ENCODE data around the gene MACROD2.

MACROD2 gene

GRCh38 chr20:14838663-14839628, 843.6 kb downstream of the MACROD2 start:
- FAIRE-seq = no peak

DNA sequence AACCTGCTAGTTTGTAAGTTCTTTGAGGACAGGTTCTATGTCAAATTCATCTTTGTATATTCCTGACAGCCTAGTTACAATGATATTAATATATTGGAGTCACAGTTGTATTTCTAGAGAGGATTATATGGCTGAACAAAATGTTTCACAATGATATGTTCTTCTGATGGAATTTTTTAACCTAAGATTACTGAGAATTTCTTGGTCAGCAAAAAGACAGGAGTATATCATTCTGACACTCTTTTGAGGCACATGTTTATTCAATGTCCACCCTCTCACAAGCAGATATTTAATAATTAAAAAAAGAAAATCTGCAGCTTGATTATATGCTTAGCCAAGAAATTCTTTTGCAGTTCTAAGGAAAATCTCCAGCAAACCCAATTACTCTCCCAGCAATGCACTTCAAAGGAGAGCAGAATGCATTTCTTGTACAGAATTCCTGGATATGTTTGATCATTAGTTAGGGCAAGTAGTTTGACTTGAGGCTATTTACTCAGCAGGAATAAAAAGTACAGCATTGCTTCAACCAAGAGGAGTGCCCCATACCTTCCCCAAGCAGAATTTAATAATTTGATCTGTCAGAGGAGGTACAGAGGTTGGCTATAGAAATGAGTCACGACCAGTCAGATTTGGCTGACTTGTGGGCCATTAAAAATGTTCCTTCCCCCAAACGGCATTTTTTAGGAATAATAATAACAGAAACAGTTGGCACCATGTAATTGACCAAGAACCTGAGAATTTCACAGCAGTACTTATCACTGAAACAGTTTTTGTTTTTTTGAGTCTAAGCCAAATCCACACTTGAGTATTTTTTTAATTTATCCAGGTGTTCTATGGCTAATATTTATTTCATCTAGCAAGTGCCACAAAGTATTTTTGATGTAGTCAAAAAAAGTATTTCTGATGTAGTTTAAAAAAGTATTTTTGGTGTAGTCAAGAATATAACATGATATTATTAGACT, 850.2 kb downstream of the MACROD2 start:
- FAIRE-seq = no peak

DNA sequence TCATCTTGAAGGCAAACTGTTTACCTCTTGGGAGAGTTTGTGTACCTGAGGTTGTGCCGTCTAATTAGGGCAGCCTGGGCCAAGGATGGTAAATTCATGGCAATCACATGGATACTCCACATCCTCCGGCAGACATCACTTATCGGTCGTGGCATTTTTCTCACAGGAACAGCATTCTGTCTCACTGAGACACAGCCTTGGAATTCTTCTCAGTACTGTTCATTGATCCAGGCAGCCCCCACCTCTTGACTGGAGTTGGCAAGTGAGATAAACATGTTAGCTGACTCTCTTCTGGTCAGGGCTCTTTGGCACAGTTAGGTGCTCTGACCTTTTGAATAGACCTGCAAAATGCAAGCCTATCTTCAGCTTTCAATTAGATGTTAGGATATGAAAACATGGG, 853.5 kb downstream of the MACROD2 start:
- no peak for FAIRE-seq

- no peak for FAIRE-seq
Observed at GRCh38 chr20:14853079-14853478, 857.8 kb downstream of the MACROD2 start.

DNA sequence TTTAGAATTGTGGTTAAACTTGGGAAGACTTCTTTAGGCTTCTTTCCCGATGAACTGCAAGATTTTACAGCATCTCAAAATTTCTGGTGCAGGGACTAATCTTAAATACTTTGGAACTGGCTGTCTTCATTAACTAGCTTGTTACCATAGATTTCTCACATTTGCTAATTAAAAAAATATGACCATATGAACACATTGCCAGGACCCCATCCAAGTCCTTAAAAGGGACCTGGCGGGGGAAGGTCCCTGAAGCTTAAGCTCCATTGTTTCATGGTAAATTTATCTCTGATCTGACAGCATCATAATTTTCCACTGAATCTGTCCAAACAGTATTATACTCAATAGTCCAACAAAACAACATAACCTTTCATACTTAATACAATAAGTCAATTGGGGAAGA, 859.9 kb downstream of the MACROD2 start:
- no peak for FAIRE-seq

GRCh38 chr20:14859627-14860026, 864.3 kb downstream of the MACROD2 start:
- FAIRE-seq = no peak

- no peak for FAIRE-seq
Observed at GRCh38 chr20:14860410-14860814, 865.1 kb downstream of the MACROD2 start.

DNA sequence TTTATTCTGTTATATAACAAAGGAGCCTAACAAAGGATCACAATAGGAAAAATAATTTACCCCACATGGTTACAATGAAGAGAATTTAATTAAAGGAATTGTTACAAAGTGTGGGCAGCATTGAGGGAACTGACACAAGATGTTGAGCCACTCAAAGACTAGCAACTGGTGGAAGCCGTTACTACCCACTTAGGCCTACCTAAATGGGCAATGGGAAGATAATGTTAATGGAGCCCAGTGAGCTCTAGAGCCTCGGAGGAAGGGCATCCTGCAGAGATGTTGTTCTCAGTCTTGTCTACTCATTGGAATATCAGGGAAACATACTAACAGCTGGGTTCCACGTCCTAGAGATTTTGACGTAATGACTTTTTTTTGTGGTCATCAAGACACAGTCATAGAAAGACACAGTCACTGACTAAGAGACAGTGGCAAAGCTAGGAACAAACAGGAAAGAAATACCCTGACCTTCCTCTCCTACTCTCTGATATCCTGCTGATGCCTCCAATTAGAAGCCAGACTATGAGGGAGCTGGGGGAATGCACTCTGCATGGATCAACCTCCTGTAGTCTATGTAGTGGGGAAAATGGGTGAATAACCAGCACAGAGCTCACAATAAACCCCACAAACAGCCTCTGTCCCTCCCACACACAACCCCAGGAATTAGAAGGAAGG, 865.8 kb downstream of the MACROD2 start:
- FAIRE-seq = no peak

GRCh38 chr20:14865169-14865568, 869.9 kb downstream of the MACROD2 start:
- no peak for FAIRE-seq

- no peak for FAIRE-seq
Observed at GRCh38 chr20:14865731-14866130, 870.4 kb downstream of the MACROD2 start.

DNA sequence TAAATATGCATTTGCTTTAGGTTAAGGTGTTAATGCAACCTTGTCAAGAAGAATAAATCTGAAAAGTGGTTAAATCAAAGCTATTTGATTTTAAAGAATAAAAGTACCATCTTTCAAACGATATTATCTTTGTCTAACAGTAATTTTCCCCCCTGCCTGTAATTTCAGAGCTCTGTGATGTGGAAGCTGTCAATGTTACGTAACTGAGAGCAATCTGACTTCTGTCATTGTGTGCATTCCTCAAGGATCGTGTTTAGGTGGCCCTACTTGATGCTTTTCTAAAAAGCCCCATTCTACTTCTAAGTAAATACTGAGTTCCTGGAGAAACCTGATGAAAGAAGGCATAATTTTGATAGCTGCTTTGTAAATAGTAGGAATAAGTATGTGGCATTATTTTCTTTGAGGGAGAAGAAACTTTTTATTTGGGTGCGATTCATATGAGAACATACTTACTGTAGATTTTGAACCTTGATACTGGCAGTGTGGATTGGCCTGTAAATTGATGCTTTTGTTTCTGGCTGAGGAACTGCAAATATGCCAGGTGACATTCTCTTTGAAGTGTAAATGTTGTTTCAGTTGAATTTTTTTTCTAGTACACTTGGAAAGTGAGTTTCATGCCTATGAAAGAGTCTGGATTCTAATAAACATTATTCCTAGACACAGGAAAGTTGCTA, 871.7 kb downstream of the MACROD2 start:
- no peak for FAIRE-seq

DNA sequence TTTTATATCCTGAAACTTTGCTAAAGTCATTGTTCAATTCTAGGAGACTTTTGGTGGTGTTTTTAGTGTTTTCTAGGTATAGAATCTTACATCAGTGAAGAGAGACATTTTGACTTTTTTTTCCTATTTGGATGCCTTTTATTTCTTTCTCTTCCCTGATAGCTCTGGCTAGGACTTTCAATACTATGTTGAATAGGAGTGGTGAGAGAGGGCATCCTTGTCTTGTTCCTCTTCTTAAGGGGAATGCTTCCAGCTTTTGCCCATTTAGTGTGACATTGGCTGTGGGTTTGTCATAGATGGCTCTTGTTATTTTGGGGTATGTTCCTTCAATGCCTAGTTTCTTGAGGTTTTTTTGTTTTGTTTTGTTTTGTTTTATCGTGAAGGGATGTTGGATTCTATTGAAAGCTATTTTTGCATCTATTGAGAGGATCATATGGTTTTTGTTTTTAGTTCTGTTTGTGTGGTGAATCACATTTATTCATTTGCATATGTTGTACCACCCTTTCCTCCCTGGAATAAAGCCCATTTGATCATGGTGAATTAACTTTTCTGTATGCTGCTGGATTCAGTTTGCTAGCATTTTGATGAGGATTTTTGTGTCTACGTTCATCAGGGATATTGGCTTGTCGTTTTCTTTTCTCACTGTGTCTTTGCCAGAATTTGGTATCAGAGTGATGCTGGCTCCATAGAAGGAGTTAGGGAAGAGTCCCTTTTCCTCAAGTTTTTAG, 882.1 kb downstream of the MACROD2 start:
- no peak for FAIRE-seq

GRCh38 chr20:14878676-14879019, 883.3 kb downstream of the MACROD2 start:
- FAIRE-seq = no peak

DNA sequence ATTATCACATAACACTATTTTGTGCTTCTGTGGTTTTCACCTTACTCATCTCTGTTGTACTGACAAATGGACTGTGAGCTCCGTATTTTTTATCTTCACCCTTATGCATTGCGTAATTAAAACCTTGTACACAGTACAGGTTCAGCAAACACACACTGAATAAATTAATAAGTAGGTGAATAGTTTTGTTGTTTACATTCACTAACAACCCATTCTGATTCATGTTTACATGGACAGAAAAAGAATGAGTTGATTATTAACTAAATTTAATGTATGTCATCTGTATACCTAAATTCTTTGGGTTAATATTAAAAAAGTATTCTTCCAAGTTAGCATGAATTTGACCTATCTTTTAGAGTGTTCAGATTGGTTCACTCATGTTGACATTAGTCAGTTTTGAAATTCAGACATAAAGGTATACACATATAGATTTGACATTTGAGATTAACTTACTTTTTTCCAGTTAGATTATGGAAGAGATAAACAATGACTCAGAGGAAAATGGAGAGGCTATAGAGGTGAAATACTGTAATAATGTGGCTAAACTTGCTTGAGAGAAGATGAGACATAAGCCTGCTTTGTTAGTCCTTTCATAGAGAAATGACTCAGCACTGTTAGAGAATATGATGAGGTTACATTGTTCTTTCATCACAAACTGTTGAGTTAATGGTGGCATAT, 883.8 kb downstream of the MACROD2 start:
- no peak for FAIRE-seq

GRCh38 chr20:14879839-14880238, 884.5 kb downstream of the MACROD2 start:
- FAIRE-seq = no peak

GRCh38 chr20:14881518-14881917, 886.2 kb downstream of the MACROD2 start:
- no peak for FAIRE-seq

DNA sequence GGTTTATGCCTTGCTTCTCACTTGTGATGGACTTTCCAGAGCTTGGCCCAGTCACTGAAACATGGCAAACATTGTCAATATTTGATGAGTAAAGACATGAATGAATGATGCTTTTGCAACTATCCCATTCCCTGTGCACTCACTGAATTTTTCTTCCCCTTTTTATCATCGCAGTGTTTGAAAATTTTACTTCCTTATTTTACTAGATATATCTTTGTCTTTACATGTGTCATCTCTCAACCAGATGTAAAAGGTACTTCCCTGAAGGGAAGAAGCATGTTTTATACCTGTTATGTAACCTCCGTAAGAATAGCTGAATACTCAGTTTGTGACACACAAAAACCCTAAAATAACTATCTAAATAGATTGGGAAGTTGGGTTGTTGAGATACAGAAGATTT, 886.8 kb downstream of the MACROD2 start:
- no peak for FAIRE-seq

GRCh38 chr20:14882846-14883245, 887.5 kb downstream of the MACROD2 start:
- FAIRE-seq = no peak

- FAIRE-seq = no peak
Observed at GRCh38 chr20:14883324-14883723, 888.0 kb downstream of the MACROD2 start.

- no peak for FAIRE-seq
Observed at GRCh38 chr20:14885661-14886060, 890.3 kb downstream of the MACROD2 start.

- FAIRE-seq = no peak
Observed at GRCh38 chr20:14888134-14888533, 892.8 kb downstream of the MACROD2 start.

Measured in G401.6 (cell line).